Type B pancreatic cell (in vitro differentiated cells): ENCODE measurements around the gene LYPLA2. TPM values are rescaled to one million over a fixed set of nuclear protein-coding genes. Genes with fewer than 3 reads are reported as not detected.
"Not testable (repeated sequence)": the region's sequence is repeated elsewhere in the genome, so short reads cannot be mapped to it uniquely, and the experiment has no call there.

Source experiments
- DNase-seq: peaks from one replicate; pipeline ENCODE4 v3.0.0; 2021; ENCODE audit warnings: mixed read lengths; ENCODE audit not compliant: unreplicated experiment; ENCODE audit errors: extremely low spot score
- H3K27ac Mint-ChIP-seq: 2 replicates; pipeline ENCODE4 v1.8.0; 2021; ENCODE audit warnings: mild to moderate bottlenecking, mixed read lengths
- H3K27me3 Mint-ChIP-seq: 2 replicates; pipeline ENCODE4 v1.8.0; 2021; ENCODE audit warnings: mixed read lengths
- H3K36me3 Mint-ChIP-seq: 2 replicates; pipeline ENCODE4 v1.8.0; 2021; ENCODE audit warnings: mixed read lengths
- H3K4me1 Mint-ChIP-seq: one replicate; pipeline ENCODE4 v1.8.0; 2021; ENCODE audit warnings: mixed read lengths; ENCODE audit not compliant: unreplicated experiment
- H3K4me3 Mint-ChIP-seq: 2 replicates; pipeline ENCODE4 v1.8.0; 2021; ENCODE audit warnings: mild to moderate bottlenecking, mixed read lengths
- H3K9me3 Mint-ChIP-seq: 2 replicates; pipeline ENCODE4 v1.8.0; 2021; ENCODE audit warnings: mixed read lengths
- total RNA-seq: library from RNA; stranded (reverse); gene quantifications from 2 replicates; pipeline ENCODE4 v1.2.1, GENCODE V29; 2021; ENCODE audit warnings: low replicate concordance
- TF ChIP-seq, protein P1 (sequence below): fragments of 200-600 bp; sonication (generic); conservative IDR thresholded peaks from 2 replicates; pipeline ENCODE4 v1.5.0; 2021; ENCODE audit warnings: antibody characterized with exemption, mild to moderate bottlenecking

Gene LYPLA2
- total RNA-seq, 1 donor from 2014 or later: 83.6 TPM

DNA sequence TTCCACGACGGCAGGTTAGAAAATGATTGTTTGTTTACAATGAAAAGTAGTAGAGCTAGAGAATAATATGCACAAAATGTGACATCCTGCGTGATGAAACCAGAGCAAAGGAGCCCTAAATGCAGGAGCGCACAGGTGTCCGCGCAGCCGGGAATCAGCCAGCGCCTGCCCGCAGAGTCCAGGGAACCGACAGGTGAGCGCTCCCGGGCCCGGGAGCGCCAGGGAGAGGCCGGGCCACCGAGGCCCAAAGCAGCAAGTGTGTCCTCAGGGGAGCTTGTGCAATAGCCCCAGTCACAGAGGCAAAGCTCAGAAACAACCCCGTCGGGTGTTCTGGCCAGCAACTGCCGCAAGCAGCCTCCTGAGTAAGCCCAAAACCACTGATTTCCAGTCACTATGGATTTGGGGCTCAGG is 10.4 kb downstream of the LYPLA2 start:
- peaks cover 8% of the 10 kb centered on the region for H3K4me1 Mint-ChIP-seq
- H3K27me3 Mint-ChIP-seq: no peaks in the 10 kb centered on the region
- no peaks in the 10 kb centered on the region for H3K9me3 Mint-ChIP-seq
- no peak for DNase-seq
- TF ChIP-seq, protein P1, sequence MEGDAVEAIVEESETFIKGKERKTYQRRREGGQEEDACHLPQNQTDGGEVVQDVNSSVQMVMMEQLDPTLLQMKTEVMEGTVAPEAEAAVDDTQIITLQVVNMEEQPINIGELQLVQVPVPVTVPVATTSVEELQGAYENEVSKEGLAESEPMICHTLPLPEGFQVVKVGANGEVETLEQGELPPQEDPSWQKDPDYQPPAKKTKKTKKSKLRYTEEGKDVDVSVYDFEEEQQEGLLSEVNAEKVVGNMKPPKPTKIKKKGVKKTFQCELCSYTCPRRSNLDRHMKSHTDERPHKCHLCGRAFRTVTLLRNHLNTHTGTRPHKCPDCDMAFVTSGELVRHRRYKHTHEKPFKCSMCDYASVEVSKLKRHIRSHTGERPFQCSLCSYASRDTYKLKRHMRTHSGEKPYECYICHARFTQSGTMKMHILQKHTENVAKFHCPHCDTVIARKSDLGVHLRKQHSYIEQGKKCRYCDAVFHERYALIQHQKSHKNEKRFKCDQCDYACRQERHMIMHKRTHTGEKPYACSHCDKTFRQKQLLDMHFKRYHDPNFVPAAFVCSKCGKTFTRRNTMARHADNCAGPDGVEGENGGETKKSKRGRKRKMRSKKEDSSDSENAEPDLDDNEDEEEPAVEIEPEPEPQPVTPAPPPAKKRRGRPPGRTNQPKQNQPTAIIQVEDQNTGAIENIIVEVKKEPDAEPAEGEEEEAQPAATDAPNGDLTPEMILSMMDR: no peak
- peaks cover 11% of the 10 kb centered on the region for H3K36me3 Mint-ChIP-seq
- H3K4me3 Mint-ChIP-seq: peak overlapping the region; percentile 98
- peak overlapping the region; percentile 94 for H3K27ac Mint-ChIP-seq

DNA sequence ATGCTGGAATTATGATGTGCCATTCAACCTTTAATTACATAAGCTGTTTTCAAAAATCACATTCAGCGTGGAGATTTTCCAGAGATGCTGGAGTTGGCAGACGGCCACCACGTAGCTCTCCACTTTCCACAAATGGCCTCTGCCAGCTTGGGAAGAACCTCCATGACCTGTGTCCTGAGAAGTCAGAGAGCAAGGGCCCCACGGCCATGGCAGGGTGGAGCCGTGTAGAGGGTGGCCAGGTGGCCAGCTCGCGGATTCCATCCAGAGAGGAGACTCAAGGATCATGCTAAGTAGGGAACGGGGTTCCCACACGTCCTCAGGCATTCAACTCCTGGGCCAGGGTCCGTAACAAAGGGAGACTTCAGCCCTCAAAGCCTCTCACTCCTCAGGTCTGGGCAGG is 10.9 kb downstream of the LYPLA2 start:
- H3K36me3 Mint-ChIP-seq: peaks cover 14% of the 10 kb centered on the region
- peak overlapping the region; percentile 94 for H3K27ac Mint-ChIP-seq
- H3K9me3 Mint-ChIP-seq: no peaks in the 10 kb centered on the region
- peaks cover 8% of the 10 kb centered on the region for H3K4me1 Mint-ChIP-seq
- DNase-seq: no peak
- H3K4me3 Mint-ChIP-seq: peak overlapping the region; percentile 20
- TF ChIP-seq, protein P1: no peak
- H3K27me3 Mint-ChIP-seq: no peaks in the 10 kb centered on the region

DNA sequence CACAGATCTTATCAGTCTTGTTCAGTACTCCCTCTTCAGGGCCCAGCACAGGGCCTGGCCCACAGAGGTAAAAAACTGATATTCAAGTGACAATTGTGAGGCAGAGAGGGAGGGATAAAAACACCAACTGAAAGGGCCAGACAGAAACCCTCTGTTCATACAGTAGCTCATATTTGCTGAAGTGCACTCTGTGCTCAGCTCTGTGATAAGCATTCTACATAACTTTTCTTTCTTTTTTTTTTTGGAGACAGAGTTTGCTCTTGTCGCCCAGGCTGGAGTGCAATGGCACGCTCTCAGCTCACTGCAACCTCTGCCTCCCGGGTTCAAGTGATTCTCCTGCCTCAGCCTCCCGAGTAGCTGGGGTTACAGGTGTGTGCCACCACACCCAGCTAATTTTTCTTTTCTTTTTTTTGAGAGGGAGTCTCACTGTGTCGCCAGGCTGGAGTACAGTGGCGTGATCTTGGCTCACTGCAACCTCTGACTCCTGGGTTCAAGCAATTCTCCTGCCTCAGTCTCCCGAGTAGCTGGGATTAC is 11.9 kb downstream of the LYPLA2 start:
- not testable (repeated sequence) for DNase-seq, H3K4me1 Mint-ChIP-seq, H3K9me3 Mint-ChIP-seq, H3K27me3 Mint-ChIP-seq
- peak overlapping the region; percentile 64 for H3K4me3 Mint-ChIP-seq
- peaks cover 14% of the 10 kb centered on the region for H3K36me3 Mint-ChIP-seq
- H3K27ac Mint-ChIP-seq: peak overlapping the region; percentile 18

DNA sequence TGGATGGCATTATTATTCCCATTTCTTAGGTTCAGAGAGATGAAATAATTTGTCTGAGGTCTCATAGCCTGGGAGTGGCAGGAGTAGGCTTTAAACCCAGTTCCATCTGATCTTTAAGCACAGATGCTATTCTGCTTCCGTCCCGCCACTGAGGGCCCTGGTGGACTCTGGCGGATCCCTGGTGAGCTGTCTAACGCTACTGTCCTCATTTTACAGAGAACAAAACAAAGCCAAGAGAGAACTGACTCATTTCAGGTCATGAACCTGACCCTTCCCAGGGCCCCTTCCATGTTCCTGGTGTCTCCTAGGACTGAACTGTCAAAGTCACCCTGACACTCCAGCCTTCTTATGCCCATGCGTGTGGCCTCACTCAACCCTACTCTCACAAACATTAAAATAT is 12.7 kb downstream of the LYPLA2 start:
- Mint-ChIP-seq H3K27me3 (no peaks in the 10 kb centered on the region), H3K27ac (peak overlapping the region; percentile 58), H3K4me1 (peaks cover 8% of the 10 kb centered on the region), H3K9me3 (no peaks in the 10 kb centered on the region), H3K36me3 (peaks cover 14% of the 10 kb centered on the region), H3K4me3 (peak overlapping the region; percentile 28)
- DNase-seq: no peak
- TF ChIP-seq, protein P1: no peak

DNA sequence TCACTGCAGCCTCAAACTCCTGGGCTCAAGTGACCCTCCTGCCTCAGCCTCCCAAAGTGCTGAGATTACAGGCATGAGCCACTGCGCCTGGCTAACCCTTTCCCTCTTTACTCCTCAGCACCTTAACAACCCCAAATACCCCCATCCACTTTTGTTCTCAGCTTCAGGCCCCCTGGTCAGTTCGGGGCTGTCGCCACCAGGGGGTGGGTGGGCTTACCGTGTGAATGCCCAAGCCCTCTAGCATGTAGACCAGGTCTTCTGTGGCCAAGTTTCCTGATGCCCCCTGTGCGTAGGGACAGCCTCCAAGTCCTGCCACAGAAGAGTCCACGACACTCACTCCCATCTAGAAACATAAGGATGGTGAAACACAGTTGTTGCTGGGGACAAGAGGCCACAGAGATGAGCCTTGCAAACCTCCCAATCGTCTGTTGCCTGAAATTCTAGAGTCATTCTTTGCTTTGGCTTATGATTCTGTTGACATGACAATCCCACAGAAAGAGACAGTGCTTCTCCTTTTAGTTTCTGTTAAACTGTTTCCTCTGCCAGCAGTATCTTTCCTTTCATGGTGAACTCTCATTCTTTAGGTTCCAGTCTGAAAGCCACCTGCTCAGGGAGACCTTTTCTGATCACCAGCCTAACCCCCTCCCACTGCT is 13.4 kb downstream of the LYPLA2 start:
- Mint-ChIP-seq H3K4me3 (peak overlapping the region; percentile 28), H3K4me1 (peaks cover 8% of the 10 kb centered on the region), H3K9me3 (no peaks in the 10 kb centered on the region), H3K27me3 (no peaks in the 10 kb centered on the region), H3K36me3 (peaks cover 14% of the 10 kb centered on the region), H3K27ac (peak overlapping the region; percentile 58)
- TF ChIP-seq, protein P1: peak; percentile 62
- no peak for DNase-seq

DNA sequence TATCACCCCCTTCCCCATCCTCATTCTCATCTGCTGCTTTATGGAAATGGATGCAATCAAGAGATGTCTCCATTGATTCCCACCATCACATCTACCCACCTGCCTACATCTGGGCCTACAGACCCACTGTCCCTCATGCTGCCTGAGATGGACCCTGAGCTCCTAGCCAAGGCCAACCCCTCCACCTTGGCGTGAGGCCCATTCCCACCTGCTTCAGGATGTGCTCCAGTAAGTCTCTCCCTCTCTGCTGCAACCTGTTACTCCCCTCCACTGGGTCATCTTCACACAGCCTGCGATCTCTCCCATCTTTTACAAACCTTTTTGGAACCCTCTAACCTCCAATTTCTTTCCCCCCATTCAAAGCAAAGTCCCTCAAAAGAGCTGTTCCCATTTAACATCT is 14.1 kb downstream of the LYPLA2 start:
- no peaks in the 10 kb centered on the region for H3K27me3 Mint-ChIP-seq
- no peak overlapping the region for H3K27ac Mint-ChIP-seq
- H3K4me1 Mint-ChIP-seq: peaks cover 3% of the 10 kb centered on the region
- TF ChIP-seq, protein P1: no peak
- DNase-seq: no peak
- no peak overlapping the region for H3K4me3 Mint-ChIP-seq
- peaks cover 14% of the 10 kb centered on the region for H3K36me3 Mint-ChIP-seq
- no peaks in the 10 kb centered on the region for H3K9me3 Mint-ChIP-seq
